ENCODE data around the gene URI1.

The URI1 gene

GRCh38 chr19:30052122-30053075 lies 110.4 kb downstream of the URI1 start:
- H3K4me3 ChIP-seq (ENCODE audit: low read depth, low read length) = no peak overlapping the region
- no peaks in the 10 kb centered on the region for H3K9me3 ChIP-seq
- H3K4me1 ChIP-seq = peaks cover 15% of the 10 kb centered on the region
- DNase-seq = no peak
- H3K27me3 ChIP-seq = no peaks in the 10 kb centered on the region
- no peaks in the 10 kb centered on the region for H3K36me3 ChIP-seq
- TF ChIP-seq CTCF (IDR thresholded peaks at IDR 0.05; ENCODE audit: low read depth, low read length) = no peak

GRCh38 chr19:30053558-30053957 lies 111.5 kb downstream of the URI1 start:
- TF ChIP-seq CTCF (IDR thresholded peaks at IDR 0.05; ENCODE audit: low read depth, low read length) = no peak
- Histone ChIP-seq H3K9me3 (no peaks in the 10 kb centered on the region), H3K4me3 (ENCODE audit: low read depth, low read length) (no peak overlapping the region), H3K27me3 (no peaks in the 10 kb centered on the region), H3K36me3 (no peaks in the 10 kb centered on the region), H3K4me1 (peaks cover 14% of the 10 kb centered on the region)
- no peak for DNase-seq

- Histone ChIP-seq H3K36me3 (no peaks in the 10 kb centered on the region), H3K4me1 (peaks cover 10% of the 10 kb centered on the region), H3K4me3 (ENCODE audit: low read depth, low read length) (no peak overlapping the region), H3K27me3 (no peaks in the 10 kb centered on the region), H3K9me3 (no peaks in the 10 kb centered on the region)
- TF ChIP-seq CTCF (IDR thresholded peaks at IDR 0.05; ENCODE audit: low read depth, low read length) = no peak
- DNase-seq = no peak
Measured at GRCh38 chr19:30054210-30054609, 112.2 kb downstream of the URI1 start.

DNA sequence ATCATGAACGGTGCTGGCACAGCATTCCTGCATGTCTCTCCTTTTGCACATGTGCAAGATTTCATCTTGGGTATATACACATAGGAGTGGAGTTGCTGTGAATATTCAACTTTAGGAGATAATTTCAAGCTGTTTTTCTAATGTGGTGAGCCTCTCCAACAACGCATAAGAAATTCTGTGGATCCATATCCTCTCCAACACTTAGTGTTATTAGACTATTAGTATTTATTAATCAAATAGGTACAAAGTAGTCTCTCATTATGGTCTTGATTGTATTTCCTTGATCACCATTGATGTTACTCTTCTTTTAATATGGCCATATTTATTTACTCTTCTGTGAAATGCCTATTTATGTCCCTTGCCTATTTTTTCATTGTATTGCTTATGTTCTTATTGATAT lies 114.5 kb downstream of the URI1 start:
- no peak for TF ChIP-seq CTCF (IDR thresholded peaks at IDR 0.05; ENCODE audit: low read depth, low read length)
- no peaks in the 10 kb centered on the region for H3K36me3 ChIP-seq
- no peaks in the 10 kb centered on the region for H3K4me1 ChIP-seq
- H3K4me3 ChIP-seq (ENCODE audit: low read depth, low read length) = no peak overlapping the region
- no peaks in the 10 kb centered on the region for H3K9me3 ChIP-seq
- DNase-seq = no peak
- no peaks in the 10 kb centered on the region for H3K27me3 ChIP-seq

GRCh38 chr19:30059741-30060457 lies 117.9 kb downstream of the URI1 start:
- H3K36me3 ChIP-seq = no peaks in the 10 kb centered on the region
- H3K4me1 ChIP-seq = 0 out of 2 replicates have a peak, but pooled peaks cover 2% of the 10 kb centered on the region
- no peaks in the 10 kb centered on the region for H3K27me3 ChIP-seq
- no peak for DNase-seq
- no peak overlapping the region for H3K4me3 ChIP-seq (ENCODE audit: low read depth, low read length)
- no peak for TF ChIP-seq CTCF (IDR thresholded peaks at IDR 0.05; ENCODE audit: low read depth, low read length)
- no peaks in the 10 kb centered on the region for H3K9me3 ChIP-seq
